Measurements from ENCODE around the gene CDKL4. TPM values are rescaled to one million over a fixed set of nuclear protein-coding genes. Genes with fewer than 3 reads are reported as not detected.
"Not testable (repeated sequence)": the region's sequence is repeated elsewhere in the genome, so short reads cannot be mapped to it uniquely, and the experiment has no call there.

The CDKL4 gene
- total RNA-seq, 2 donors from 2014 or later, result 0.64 TPM; not detected in 1

DNA sequence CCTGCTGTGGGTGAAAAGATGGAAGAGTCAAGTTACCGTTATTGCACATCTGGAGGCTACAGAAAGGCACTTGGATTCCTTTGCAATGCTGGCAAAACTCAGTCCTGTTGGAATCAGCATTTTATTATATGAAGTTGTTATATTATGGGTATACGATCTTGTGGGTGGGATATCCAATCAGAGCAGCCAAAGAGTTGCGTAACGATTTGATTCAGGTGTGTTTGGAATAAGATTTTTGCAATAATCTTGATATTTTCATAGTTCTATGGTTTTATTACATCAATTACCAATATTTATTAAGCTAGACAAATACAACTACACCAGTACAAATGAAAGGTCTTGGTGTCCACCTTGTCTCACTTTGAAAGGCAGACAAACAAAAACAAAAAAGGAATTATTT is 65.0 kb downstream of the CDKL4 start:
- Histone ChIP-seq H3K4me3 (no peak overlapping the region), H3K27ac (no peak overlapping the region), H3K9ac (ENCODE audit: low read depth in 2 of 2, low read length in 2 of 2) (no peak overlapping the region), H3K36me3 (no peaks in the 10 kb centered on the region), H3K9me3 (no peaks in the 10 kb centered on the region), H3K4me1 (no peaks in the 10 kb centered on the region), H3K27me3 (no peaks in the 10 kb centered on the region)
- TF ChIP-seq, protein P1, sequence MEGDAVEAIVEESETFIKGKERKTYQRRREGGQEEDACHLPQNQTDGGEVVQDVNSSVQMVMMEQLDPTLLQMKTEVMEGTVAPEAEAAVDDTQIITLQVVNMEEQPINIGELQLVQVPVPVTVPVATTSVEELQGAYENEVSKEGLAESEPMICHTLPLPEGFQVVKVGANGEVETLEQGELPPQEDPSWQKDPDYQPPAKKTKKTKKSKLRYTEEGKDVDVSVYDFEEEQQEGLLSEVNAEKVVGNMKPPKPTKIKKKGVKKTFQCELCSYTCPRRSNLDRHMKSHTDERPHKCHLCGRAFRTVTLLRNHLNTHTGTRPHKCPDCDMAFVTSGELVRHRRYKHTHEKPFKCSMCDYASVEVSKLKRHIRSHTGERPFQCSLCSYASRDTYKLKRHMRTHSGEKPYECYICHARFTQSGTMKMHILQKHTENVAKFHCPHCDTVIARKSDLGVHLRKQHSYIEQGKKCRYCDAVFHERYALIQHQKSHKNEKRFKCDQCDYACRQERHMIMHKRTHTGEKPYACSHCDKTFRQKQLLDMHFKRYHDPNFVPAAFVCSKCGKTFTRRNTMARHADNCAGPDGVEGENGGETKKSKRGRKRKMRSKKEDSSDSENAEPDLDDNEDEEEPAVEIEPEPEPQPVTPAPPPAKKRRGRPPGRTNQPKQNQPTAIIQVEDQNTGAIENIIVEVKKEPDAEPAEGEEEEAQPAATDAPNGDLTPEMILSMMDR (IDR thresholded peaks at IDR 0.05), result no peak
- intact Hi-C loops (cut with DNase I), result no loop called here
- no peak for DNase-seq

DNA sequence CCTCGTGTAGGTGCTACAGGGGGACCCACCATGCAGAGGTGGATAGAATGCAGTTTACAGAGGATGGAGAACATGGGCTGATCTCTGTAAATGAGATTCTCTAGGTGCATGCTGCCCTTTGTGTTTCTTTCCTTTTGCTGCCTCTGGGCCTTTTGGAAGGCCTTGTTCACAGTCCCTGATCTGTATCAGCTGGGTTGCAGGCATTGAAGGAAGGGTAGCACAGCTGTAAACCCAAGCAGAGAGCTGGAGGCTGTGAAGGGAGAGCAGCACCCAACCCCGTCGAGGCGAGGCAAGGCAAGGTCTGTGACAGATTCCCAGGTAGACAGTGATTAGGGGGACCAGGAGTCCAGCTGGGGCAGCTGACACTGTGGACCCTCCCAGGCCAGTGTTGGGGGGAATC is 66.8 kb downstream of the CDKL4 start:
- no peak for DNase-seq
- TF ChIP-seq, protein P1 (IDR thresholded peaks at IDR 0.05), result no peak
- Histone ChIP-seq H3K4me1 (no peaks in the 10 kb centered on the region), H3K4me3 (no peak overlapping the region), H3K9ac (ENCODE audit: low read depth in 2 of 2, low read length in 2 of 2) (no peak overlapping the region), H3K27ac (no peak overlapping the region), H3K36me3 (no peaks in the 10 kb centered on the region), H3K9me3 (no peaks in the 10 kb centered on the region), H3K27me3 (no peaks in the 10 kb centered on the region)
- intact Hi-C loops (cut with DNase I), result no loop called here

DNA sequence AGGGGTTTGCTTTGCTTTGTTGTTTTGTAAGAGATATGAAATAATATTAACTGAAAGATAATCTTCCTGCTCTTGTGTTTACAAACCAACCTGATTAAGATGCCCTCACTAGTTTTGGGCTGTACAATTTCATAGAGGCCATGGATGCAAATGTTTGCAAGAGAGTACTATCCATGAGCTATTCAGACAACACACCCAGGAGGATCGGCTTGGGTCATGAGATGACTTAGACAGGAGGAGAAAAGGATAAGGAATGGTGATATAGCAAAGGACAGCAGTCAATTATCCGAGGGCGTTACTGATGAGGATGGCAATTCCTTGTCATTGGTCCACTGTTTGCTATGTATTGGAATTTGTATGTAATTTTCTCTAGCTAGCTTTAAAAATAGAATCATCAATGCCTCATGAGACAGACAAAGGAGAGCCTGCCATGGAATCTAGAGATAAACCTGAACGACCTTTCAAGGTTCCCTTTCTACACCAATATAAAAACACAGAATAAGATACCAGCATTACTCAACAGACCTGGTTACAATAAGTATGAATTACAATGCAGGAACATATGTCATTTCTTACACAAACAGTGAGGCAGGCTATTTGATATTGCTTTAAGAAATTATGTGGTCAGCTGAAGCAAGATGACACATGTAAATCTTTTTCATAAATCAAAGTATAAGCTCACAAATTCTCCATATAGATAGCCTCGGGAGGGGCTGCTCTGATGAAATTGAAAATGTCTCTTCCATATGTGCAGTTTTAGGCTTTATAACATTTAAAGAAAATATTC is 68.6 kb downstream of the CDKL4 start:
- TF ChIP-seq, protein P1 (IDR thresholded peaks at IDR 0.05), result no peak

DNA sequence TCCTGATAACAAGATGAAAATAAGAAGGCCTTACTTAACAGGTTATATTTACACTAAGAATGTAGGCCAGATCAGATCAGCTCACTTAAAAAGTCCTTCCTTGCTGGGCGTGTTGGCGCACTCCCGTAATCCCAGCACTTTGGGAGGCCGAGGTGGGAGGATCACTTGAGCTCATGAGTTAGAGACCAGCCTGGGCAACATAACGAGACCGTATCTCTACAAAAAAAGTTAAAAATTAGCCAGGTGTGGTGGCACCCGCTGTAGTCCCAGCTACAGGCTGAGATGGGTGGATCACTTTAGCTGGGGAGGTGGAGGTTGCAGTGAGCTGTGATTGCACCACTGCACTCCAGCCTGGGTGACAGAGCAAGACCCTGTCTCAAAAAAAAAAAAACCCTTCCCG is 69.7 kb downstream of the CDKL4 start:
- H3K9ac ChIP-seq (ENCODE audit: low read depth in 2 of 2, low read length in 2 of 2), result no peak overlapping the region
- H3K4me1 ChIP-seq, result no peaks in the 10 kb centered on the region
- H3K4me3 ChIP-seq, result no peak overlapping the region
- no peak for DNase-seq
- H3K9me3 ChIP-seq, result no peaks in the 10 kb centered on the region
- H3K27me3 ChIP-seq, result no peaks in the 10 kb centered on the region
- H3K27ac ChIP-seq, result no peak overlapping the region
- no peaks in the 10 kb centered on the region for H3K36me3 ChIP-seq
- intact Hi-C loops (cut with DNase I), result no loop called here
- TF ChIP-seq, protein P1 (IDR thresholded peaks at IDR 0.05), result no peak

More for the DNA sequence above, 68.6 kb downstream of the CDKL4 start:
- no peak overlapping the region for H3K4me3 ChIP-seq
- intact Hi-C loops (cut with DNase I), result no loop called here
- no peaks in the 10 kb centered on the region for H3K36me3 ChIP-seq
- DNase-seq, result no peak
- H3K27ac ChIP-seq, result no peak overlapping the region
- no peaks in the 10 kb centered on the region for H3K4me1 ChIP-seq
- H3K9me3 ChIP-seq, result no peaks in the 10 kb centered on the region
- H3K9ac ChIP-seq (ENCODE audit: low read depth in 2 of 2, low read length in 2 of 2), result no peak overlapping the region
- H3K27me3 ChIP-seq, result no peaks in the 10 kb centered on the region

DNA sequence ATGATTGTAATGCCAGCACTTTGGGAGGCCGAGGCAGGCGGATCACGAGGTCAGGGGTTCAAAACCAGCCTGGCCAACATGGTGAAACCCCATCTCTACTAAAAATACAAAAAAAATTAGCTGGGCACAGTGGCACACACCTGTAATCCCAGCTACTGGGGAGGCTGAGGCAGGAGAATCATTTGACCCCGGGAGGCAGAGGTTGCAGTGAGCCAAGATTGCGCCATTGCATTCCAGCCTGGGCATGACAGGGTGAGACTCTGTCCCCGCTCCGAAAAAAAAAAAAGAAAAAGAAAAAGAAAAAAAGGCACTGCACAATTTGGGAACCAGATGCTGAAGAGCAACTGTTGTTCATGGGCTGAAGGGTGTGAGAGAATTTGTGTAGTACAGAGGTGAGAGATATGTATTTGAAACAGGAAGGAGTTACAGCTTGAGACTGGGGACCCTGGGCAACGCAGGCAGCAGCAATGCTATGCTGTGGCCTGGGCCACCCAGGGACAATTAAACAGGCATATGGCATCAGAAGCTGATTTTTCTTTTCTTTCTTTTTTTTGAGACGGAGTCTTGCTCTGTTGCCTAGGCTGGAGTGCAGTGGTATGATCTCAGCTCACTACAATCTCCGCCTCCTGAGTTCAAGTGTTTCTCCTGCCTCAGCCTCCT is 71.6 kb downstream of the CDKL4 start:
- H3K4me3 ChIP-seq; intact Hi-C loops (cut with DNase I); H3K9ac ChIP-seq (ENCODE audit: low read depth in 2 of 2, low read length in 2 of 2); H3K9me3 ChIP-seq; DNase-seq; H3K36me3 ChIP-seq; H3K4me1 ChIP-seq; H3K27ac ChIP-seq; H3K27me3 ChIP-seq: not testable (repeated sequence)

DNA sequence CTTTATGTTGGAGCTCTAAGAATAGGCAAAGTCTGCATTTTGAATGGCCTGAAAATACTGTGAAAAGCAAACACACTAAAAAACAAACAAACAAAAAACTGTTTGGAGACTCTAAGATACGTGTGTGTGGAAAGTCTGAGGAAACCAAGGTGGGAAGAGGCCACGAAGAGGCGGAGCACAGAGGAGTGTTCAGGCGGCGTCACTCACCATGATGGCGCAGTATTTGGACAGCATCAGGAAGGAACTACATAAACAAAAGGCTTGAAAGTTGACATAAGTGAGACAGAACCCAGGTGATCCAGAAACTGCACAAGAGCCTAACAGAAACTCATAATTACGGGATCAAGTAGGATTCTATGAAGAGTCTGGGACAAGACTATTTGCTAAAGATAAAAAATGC is 72.1 kb downstream of the CDKL4 start:
- no peaks in the 10 kb centered on the region for H3K4me1 ChIP-seq
- intact Hi-C loops (cut with DNase I), result no loop called here
- DNase-seq, result no peak
- H3K4me3 ChIP-seq, result no peak overlapping the region
- no peaks in the 10 kb centered on the region for H3K36me3 ChIP-seq
- TF ChIP-seq, protein P1 (IDR thresholded peaks at IDR 0.05), result no peak
- no peak overlapping the region for H3K27ac ChIP-seq
- no peaks in the 10 kb centered on the region for H3K27me3 ChIP-seq
- H3K9ac ChIP-seq (ENCODE audit: low read depth in 2 of 2, low read length in 2 of 2), result no peak overlapping the region
- no peaks in the 10 kb centered on the region for H3K9me3 ChIP-seq
